ENCODE results near the gene HSD11B2. TPM values are rescaled to one million over a fixed set of nuclear protein-coding genes. Genes with fewer than 3 reads are reported as not detected.
"Not testable (repeated sequence)": the region's sequence is repeated elsewhere in the genome, so short reads cannot be mapped to it uniquely, and the experiment has no call there.

Gene HSD11B2
- total RNA-seq, 1 donor from 2014 or later: not detected

DNA sequence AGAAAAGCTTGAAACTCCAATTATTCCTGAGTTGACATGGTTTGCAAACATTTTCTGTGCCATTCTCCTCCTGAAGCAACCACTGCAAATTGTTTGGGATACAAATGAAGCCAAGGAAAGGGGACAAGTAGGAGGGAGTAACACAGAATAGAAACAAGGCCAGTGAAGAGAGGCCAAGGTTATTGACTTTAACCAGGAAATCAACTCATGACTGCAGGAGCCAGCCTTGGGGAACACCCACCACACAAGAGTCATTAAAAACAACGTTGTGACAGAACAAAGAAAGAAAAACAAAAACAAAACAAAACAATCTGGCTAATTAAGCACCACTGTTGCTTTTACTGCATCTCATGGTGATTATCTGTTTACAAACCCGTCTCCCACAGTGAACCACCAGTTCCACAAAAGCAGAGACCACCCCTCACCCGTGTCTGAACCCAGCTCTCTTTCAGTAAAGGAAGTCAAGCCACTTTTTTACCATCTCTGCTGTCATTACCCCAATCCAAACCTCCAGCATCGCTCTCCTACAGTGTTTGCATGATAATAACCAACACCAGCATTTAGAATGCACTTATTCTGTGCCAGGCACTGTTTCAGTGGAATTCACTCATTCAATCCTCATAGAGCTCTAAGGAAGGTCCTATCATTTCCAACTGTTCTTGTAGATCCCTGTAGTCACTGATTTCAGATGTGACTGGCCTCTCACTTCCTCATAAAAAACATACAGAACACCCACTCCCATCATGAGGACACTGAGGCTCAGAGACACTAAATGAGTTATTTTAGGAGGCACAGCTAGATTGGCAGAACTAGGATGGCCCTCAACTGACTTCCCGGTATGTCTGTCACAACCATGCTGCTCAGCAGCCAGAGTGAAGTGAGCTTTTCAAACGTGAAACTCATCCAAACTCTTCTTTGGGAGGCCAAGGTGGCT lies 16.7 kb upstream of the HSD11B2 start:
- no peak for DNase-seq (ENCODE audit: low read depth in 2 of 2)

DNA sequence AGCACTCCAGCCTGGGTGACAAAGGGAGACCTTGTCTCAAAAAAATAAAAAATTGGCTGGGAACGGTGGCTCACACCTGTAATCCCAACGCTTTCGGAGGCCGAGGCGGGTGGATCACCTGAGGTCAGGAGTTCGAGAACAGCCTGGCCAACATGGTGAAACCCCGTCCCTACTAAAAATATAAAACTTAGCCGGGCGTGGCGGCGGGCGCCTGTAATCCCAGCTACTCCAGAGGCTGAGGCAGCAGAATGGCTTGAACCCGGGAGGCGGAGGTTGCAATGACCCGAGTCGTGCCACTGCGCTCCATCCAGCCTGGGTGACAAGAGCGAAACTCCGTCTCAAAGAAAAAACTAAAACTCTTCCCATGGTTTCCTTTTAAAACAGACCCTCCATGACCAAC lies 15.5 kb upstream of the HSD11B2 start:
- DNase-seq (ENCODE audit: low read depth in 2 of 2): not testable (repeated sequence)

DNA sequence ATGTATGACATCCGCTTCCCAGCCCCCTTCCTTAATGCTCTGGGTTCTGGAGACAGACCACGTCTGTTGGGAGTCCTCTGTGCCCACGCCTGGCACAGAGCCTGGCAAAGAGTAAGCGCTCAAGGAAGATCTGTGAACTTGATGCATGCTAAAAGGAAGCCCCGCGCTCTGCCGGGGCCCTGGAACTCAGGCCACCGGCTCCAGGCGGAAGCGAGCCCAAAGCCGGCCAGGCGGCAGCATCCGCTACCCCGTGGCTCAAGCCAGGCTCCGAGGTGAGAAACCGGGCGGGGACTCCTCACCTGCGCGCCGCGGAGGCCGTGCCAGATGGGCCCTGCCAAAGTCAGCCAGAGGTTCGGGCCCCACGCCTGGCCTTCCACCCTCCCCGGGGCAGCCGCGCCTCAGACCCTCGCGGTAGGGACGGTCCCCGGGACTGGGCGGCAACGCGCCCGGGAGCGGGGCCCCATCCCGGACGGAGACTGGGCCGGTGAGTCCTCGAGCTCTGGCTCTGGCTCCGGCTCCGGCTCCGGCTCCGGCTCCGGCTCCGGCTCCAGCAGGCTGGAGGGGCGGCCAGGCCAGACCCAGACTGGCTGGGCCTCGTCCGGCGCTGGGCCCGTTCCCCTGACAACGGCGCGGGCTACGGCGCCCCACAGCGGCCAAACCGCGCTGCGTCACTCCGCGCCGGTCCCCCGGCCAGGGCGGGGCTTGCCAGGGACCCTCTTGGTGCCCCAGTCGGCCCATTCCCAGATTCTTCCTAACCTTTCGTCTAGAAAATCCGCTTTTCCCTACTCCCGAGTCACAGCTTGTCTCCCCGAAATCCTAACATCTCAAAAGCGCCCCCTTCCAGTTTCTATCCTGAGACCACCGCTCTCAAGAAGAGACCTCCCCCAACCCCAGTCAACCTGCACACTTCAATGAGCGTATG lies 14.8 kb upstream of the HSD11B2 start, which contains the start of gene ZDHHC1:
ZDHHC1 (minus strand) TSS at position 606 of the 922 bp plus-strand sequence. CDS start 8,702 bp downstream, outside the sequence.
- peak; percentile 75 to 83 for DNase-seq (ENCODE audit: low read depth in 2 of 2)

- DNase-seq (ENCODE audit: low read depth in 2 of 2): no peak
These were observed 13.4 kb upstream of the HSD11B2 start for GRCh38 chr16:67417333-67418061.

DNA sequence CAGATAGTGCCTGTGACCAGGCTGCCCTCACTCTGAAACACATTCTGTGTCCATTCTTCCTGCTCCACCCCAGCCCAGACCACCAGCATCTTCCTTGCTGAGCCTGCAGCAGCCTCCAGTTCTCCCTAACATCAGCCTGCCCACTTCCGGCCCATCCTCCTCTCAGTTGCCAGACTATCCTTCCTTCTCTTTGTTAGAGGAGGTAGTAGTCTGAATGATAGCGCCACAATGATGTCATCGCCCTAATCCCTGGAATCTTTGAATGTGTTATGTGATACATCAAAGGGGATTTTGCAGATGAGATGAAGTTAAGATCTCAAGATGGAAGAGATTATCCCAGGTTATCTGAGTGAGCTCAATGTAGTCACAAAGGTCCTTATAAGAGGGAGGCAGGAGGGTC lies 11.4 kb upstream of the HSD11B2 start:
- no peak for DNase-seq (ENCODE audit: low read depth in 2 of 2)

DNA sequence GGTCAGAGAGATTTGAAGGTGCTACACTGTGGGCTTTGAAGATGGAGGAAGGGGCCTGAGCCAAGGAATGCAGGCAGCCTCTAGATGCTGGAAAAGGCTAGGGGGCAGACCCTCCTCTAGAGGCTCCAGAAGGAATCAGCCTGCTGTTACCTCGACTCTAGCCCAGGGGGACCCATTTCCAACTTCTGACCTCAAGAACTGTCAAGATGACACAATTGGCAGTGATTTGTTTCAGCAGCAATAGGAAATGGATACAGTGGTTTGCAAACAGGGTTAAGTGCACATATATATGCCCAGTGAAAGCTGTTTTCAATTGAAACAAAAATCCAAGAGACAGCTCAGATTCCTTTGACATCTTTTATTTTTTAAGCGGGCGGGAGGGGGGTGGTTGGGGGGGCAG lies 11.0 kb upstream of the HSD11B2 start:
- DNase-seq (ENCODE audit: low read depth in 2 of 2): no peak

- DNase-seq (ENCODE audit: low read depth in 2 of 2): no peak
These were observed 9.9 kb upstream of the HSD11B2 start for GRCh38 chr16:67421030-67421429.

- DNase-seq (ENCODE audit: low read depth in 2 of 2): no peak
These were observed 7.9 kb upstream of the HSD11B2 start for GRCh38 chr16:67423015-67423414.

- DNase-seq (ENCODE audit: low read depth in 2 of 2): no peak
These were observed 7.2 kb upstream of the HSD11B2 start for GRCh38 chr16:67423611-67424260.

DNA sequence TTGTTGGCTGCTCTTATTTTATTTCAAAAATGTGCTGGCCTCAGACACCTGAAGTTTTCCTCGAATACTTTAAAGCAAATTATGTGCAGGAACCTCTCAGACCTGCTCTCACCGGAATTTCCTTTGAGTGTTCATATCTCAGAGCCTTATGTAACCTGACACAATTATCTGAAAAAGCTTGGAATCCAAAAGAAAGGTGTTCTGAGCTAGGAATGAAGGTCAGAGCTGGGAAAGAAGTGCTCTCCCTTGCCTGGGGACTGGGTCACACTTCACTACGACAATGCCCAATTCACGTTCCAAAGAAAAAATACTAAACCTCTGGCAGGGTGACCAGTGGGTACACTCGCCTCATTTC lies 6.7 kb upstream of the HSD11B2 start:
- no peak for DNase-seq (ENCODE audit: low read depth in 2 of 2)

DNA sequence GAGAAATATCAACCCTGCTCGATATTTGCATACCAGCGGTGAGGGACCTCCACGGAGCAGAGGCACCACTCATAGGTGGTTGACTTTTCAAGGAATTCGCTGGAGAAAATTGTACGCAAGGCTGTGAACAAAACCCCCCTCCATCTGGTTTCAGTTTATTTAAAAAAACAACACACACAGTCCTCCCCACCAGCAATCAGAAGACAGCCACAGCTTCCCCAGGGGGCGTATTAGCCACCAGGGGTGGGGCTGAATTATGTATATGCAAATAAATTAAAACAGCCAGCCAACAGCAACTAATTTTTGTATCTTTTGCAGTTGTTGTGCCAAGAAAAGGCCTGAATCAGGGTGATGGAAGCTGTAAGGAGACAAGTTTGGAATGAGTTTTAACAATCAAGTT lies 5.9 kb upstream of the HSD11B2 start:
- DNase-seq (ENCODE audit: low read depth in 2 of 2): no peak

- DNase-seq (ENCODE audit: low read depth in 2 of 2): no peak
These were observed 5.3 kb upstream of the HSD11B2 start for GRCh38 chr16:67425580-67425979.

DNA sequence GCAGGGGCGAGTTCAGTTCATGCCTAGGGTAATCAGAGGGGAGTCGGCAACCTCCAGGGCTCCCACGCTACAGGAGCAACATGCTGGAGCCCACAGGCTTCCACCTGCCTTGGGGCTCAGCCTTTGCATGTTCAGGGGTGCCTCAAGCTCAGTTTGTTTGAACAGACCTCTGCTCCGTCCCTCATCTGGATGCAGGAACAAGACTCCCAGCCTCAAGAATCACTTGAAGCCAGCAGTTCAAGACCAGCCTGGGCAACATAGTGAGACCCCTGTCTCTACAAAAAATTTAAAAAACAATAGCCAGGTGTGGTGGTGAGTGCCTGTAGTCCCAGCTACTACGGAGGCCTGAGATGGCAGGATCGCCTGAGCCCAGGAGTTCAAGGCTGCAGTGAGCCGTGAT lies 4.9 kb upstream of the HSD11B2 start:
- no peak for DNase-seq (ENCODE audit: low read depth in 2 of 2)

DNA sequence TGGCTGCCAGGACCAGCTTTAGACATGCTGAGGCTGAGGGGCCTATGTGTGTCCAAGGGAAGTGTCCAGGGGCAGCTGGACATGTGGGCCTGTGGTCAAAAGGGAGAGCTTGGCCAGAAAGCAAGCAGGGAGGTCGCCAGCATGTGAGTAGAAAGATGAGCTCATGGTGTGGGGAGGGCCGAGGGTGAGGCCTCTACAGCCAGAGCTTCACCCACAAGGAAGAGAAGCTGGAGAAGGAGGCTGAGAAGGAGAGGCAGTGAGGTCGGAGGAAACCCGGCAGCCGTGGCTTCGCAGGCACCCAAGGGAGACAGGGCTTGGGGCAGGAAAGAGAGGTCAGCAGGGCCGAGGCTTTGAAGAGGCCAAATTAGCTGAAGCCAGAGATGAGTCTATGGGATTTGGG lies 4.0 kb upstream of the HSD11B2 start:
- DNase-seq (ENCODE audit: low read depth in 2 of 2): no peak

DNA sequence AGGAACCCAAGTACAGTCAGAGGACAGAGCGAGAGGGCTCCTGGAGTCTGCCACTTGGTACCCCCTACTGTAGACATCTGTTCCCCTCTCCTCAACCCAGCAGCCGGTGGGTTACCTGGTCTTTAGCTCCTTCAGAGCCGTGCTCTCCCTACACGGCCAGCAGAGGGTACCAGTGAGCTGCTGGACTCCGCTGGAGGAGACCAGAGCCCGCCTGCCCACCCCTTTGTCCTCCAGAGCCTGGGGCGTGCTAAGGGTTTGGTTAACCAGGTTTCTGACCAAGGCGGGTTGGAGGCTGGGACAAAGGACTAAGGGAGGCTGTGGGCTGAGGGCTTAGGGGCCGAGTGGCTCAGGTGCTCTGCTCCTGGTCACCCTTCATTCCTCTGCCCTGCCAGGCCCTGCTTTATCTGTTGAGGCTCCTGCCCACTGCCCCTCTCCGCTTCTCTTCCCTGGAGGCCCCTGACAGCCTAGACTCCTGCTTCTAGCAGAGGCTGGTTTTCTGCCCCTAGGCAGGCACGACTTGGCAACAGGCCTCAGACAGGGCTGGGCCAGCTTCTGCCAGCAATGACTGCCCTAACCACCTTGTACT lies 2.7 kb upstream of the HSD11B2 start:
- DNase-seq (ENCODE audit: low read depth in 2 of 2): peak; percentile 65 to 80

- no peak for DNase-seq (ENCODE audit: low read depth in 2 of 2)
These were observed 1.7 kb upstream of the HSD11B2 start for GRCh38 chr16:67429053-67429798.

DNA sequence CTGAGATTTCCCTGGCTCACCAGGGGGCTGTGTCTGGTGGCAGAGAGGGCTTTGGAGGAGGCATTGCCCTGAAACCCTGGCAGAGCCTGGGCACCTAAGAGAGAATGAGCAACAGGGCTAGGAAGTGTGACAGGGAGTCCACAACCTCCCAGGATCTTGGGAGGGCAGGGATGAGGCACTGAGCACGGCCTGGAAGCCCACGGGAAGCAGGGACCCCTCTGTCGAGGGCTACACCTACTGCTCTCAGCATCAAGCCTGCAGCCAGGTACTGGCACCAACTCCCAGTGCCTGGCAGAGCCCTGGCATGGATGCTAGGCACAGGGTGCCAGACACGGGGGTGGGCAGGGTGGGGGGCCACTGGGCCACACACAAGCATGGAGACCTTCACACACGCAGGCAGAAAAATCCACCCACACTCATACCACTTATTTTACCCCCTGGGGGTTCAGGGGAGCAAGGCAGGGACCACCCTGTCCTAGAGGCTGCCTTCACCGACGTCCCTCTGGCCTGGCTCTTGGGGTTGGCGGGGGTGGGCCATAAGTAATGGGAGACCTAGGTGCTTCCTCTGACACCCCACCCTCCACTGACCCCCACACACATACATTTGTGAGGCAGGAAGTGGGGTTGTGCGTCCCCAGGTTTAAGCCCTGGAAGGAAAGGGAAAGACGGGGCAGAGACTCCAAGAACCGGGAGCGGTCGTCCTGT lies 970 bp upstream of the HSD11B2 start:
- DNase-seq (ENCODE audit: low read depth in 2 of 2): no peak

GRCh38 chr16:67430504-67430976 lies 381 bp upstream of the HSD11B2 start:
- peak in 1 of 2 donors; percentile 14 for DNase-seq (ENCODE audit: low read depth in 2 of 2)

All from lung microvascular endothelial cell (primary cell).